Neural crest cell (in vitro differentiated cells): ENCODE data around the gene NTNG1. TPM values are rescaled to one million over a fixed set of nuclear protein-coding genes. Genes with fewer than 3 reads are reported as not detected.

Experiments
- DNase-seq: peaks from one replicate; pipeline ENCODE4 v3.0.0; 2021; ENCODE audit warnings: low read depth, mixed read lengths, low spot score
- H3K27ac Mint-ChIP-seq: one replicate; pipeline ENCODE4 v1.8.0; 2021; ENCODE audit warnings: mild to moderate bottlenecking, mixed read lengths; ENCODE audit not compliant: unreplicated experiment
- H3K27me3 Mint-ChIP-seq: 2 replicates; pipeline ENCODE4 v1.8.0; 2021; ENCODE audit warnings: low read depth, mild to moderate bottlenecking, mixed read lengths
- H3K36me3 Mint-ChIP-seq: 2 replicates; pipeline ENCODE4 v1.8.0; 2021; ENCODE audit warnings: low read depth, mild to moderate bottlenecking, mixed read lengths
- H3K4me1 Mint-ChIP-seq: 2 replicates; pipeline ENCODE4 v1.8.0; 2021; ENCODE audit warnings: mixed read lengths
- H3K4me3 Mint-ChIP-seq: one replicate; pipeline ENCODE4 v1.8.0; 2021; ENCODE audit warnings: mild to moderate bottlenecking, mixed read lengths
- H3K9me3 Mint-ChIP-seq: 2 replicates; pipeline ENCODE4 v1.8.0; 2021; ENCODE audit warnings: mixed read lengths
- total RNA-seq: library from RNA; stranded (reverse); gene quantifications from 2 replicates; pipeline ENCODE4 v1.2.1, GENCODE V29; 2021
- TF ChIP-seq, protein P1 (sequence below): fragments of 200-600 bp; sonication (generic); conservative IDR thresholded peaks from 2 replicates; pipeline ENCODE4 v1.5.0; 2021; ENCODE audit warnings: antibody characterized with exemption, mild to moderate bottlenecking

The NTNG1 gene
- total RNA-seq, 1 donor from 2014 or later, result 1.1 TPM

DNA sequence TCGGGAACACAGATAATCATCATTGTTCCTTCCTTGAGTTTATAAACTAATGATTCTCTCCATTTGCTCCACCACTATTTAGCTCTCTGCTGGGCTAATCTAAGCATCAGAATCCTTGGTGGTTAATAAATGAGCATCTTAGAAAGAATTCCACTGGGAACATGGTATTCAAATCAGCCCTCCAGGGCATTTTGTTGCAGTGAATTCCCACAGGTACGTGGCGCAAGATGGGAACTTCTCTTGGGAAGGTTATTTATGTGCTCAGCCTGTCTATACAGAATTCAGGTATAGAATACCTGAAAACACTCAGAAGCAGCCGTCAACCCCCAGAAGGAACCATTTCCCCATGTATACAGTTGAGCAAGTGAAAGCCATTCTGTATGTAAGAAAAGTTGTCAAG lies 131.5 kb downstream of the NTNG1 start:
- Mint-ChIP-seq H3K4me3 (no peak overlapping the region), H3K27ac (no peak overlapping the region), H3K36me3 (no peaks in the 10 kb centered on the region), H3K4me1 (no peaks in the 10 kb centered on the region), H3K9me3 (no peaks in the 10 kb centered on the region), H3K27me3 (peaks cover 3% of the 10 kb centered on the region)
- TF ChIP-seq, protein P1, sequence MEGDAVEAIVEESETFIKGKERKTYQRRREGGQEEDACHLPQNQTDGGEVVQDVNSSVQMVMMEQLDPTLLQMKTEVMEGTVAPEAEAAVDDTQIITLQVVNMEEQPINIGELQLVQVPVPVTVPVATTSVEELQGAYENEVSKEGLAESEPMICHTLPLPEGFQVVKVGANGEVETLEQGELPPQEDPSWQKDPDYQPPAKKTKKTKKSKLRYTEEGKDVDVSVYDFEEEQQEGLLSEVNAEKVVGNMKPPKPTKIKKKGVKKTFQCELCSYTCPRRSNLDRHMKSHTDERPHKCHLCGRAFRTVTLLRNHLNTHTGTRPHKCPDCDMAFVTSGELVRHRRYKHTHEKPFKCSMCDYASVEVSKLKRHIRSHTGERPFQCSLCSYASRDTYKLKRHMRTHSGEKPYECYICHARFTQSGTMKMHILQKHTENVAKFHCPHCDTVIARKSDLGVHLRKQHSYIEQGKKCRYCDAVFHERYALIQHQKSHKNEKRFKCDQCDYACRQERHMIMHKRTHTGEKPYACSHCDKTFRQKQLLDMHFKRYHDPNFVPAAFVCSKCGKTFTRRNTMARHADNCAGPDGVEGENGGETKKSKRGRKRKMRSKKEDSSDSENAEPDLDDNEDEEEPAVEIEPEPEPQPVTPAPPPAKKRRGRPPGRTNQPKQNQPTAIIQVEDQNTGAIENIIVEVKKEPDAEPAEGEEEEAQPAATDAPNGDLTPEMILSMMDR, result no peak
- DNase-seq, result no peak

DNA sequence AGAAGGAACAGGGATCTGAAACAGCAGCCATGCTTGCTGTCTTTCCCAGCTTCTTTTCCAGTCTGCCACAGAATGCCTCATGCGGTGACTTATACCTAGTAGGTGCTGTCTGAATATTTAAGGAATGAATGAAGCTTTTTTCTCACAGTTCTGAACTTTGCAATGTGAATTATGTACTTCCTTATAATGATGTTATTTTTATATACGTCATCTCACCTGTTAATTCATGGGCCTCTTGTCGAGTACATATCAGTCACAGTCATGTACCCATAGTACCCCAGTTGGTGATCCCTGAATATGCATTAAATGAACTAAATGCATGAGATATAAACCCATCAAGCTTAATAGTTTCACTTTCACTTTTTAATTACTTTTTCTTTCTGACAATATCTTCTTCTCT lies 132.7 kb downstream of the NTNG1 start:
- peaks cover 3% of the 10 kb centered on the region for H3K27me3 Mint-ChIP-seq
- no peak for DNase-seq
- no peak overlapping the region for H3K27ac Mint-ChIP-seq
- H3K4me3 Mint-ChIP-seq, result no peak overlapping the region
- no peaks in the 10 kb centered on the region for H3K4me1 Mint-ChIP-seq
- no peaks in the 10 kb centered on the region for H3K36me3 Mint-ChIP-seq
- H3K9me3 Mint-ChIP-seq, result no peaks in the 10 kb centered on the region
- TF ChIP-seq, protein P1, result no peak

DNA sequence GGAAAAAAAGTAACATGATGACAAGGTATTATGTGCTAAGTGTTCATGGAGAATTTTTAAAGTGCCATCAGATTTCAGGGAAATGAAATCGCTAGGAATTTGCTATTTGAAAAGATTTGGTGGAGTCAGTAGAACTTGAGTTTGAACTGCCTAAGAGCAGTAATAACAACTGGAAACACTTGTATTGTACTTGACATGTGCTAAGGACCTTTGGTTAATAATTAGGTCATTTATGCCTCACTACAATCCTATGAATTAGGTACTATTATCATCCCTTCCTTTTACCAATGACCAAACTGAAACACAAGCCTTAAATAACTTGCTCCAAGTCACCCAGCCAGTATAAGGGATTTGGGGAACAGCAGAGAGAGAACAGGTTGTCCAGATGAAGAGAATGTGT lies 133.4 kb downstream of the NTNG1 start:
- DNase-seq, result no peak
- TF ChIP-seq, protein P1, result no peak
- H3K4me3 Mint-ChIP-seq, result no peak overlapping the region
- H3K36me3 Mint-ChIP-seq, result no peaks in the 10 kb centered on the region
- H3K9me3 Mint-ChIP-seq, result no peaks in the 10 kb centered on the region
- peaks cover 3% of the 10 kb centered on the region for H3K27me3 Mint-ChIP-seq
- no peaks in the 10 kb centered on the region for H3K4me1 Mint-ChIP-seq
- H3K27ac Mint-ChIP-seq, result no peak overlapping the region

DNA sequence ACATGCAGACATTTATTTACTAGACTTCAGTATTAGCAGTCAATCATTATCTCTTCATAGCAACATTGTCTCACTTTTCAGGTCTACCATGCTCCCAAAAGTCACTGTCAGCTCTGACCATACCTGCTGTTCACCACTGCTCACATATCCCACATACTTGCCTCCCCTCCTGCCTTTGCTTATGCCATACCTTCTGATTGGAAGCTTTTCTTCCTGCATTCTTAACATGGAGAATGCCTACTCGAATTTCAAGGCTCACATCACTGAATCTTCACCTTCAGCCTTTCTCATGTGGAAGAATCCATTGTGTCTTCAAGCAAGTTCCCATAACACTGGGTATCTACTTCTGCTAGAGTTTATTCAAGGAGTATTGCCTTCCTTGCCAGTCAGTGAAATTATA lies 135.4 kb downstream of the NTNG1 start:
- Mint-ChIP-seq H3K4me1 (no peaks in the 10 kb centered on the region), H3K9me3 (no peaks in the 10 kb centered on the region), H3K27ac (no peak overlapping the region), H3K4me3 (no peak overlapping the region), H3K36me3 (no peaks in the 10 kb centered on the region), H3K27me3 (peaks cover 3% of the 10 kb centered on the region)
- DNase-seq, result no peak
- TF ChIP-seq, protein P1, result no peak

DNA sequence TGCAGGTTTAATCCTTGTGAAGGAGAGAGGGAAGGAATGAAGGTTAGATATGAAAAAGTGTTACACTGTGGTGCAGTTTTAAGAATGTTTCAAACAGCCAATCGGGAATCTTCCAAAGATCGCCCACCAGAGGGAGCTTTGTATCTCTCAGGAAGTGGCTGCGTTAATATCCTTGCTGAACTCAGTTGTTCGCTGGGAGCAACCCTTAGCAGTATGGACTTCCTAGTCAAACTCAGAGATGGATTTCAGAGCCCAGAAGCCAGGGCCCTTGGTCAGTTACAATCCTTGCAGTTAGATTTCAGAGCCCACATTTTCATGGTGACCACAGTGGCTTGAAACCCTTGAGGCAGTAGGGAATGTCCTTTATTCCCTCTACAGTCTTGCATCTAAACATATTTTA lies 136.2 kb downstream of the NTNG1 start:
- no peaks in the 10 kb centered on the region for H3K9me3 Mint-ChIP-seq
- H3K36me3 Mint-ChIP-seq, result no peaks in the 10 kb centered on the region
- H3K4me3 Mint-ChIP-seq, result no peak overlapping the region
- TF ChIP-seq, protein P1, result peak; percentile 73
- H3K27me3 Mint-ChIP-seq, result peaks cover 3% of the 10 kb centered on the region
- H3K27ac Mint-ChIP-seq, result no peak overlapping the region
- peak; percentile 50 for DNase-seq
- no peaks in the 10 kb centered on the region for H3K4me1 Mint-ChIP-seq

DNA sequence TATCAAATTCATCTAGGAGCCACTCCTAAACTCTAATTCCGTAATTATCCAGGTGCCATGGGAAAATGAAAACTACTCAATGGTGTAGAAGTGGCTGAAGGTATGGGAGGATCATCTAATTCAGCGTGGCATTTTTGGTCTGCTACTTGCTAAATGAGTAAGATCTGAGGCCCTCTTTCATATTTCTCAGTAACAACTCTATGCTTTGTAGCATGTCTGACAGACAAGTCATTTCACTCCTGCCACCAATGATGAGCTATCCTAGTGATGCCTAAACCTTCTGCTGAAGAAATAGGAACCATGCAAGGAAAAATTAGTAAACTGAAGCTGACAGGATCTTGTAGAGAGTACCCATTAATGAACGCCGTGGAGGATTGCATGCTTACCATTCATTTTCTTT lies 145.3 kb downstream of the NTNG1 start:
- no peaks in the 10 kb centered on the region for H3K36me3 Mint-ChIP-seq
- no peak for DNase-seq
- no peak overlapping the region for H3K4me3 Mint-ChIP-seq
- H3K27ac Mint-ChIP-seq, result no peak overlapping the region
- TF ChIP-seq, protein P1, result no peak
- no peaks in the 10 kb centered on the region for H3K4me1 Mint-ChIP-seq
- no peaks in the 10 kb centered on the region for H3K27me3 Mint-ChIP-seq
- H3K9me3 Mint-ChIP-seq, result no peaks in the 10 kb centered on the region
